SU-DHL-6 (cell line): ENCODE data around the gene ZDHHC1.

ENCODE experiments used
- EZH2phosphoT487 ChIP-seq: fragments of 200-600 bp; sonication (generic), shearing (Covaris generic); conservative IDR thresholded peaks from 2 replicates; pipeline ENCODE4 v1.6.1; 2018; ENCODE audit warnings: mild to moderate bottlenecking, antibody characterized with exemption, low read length, moderate library complexity, mixed read lengths
- TF ChIP-seq, protein P1 (sequence below): fragments of 200-600 bp; sonication (generic); IDR thresholded peaks from one replicate; pipeline ENCODE4 v1.5.1; 2017; ENCODE audit warnings: antibody characterized with exemption, mild to moderate bottlenecking, low read length, moderate library complexity; ENCODE audit not compliant: insufficient read depth, poor library complexity, severe bottlenecking

DNA sequence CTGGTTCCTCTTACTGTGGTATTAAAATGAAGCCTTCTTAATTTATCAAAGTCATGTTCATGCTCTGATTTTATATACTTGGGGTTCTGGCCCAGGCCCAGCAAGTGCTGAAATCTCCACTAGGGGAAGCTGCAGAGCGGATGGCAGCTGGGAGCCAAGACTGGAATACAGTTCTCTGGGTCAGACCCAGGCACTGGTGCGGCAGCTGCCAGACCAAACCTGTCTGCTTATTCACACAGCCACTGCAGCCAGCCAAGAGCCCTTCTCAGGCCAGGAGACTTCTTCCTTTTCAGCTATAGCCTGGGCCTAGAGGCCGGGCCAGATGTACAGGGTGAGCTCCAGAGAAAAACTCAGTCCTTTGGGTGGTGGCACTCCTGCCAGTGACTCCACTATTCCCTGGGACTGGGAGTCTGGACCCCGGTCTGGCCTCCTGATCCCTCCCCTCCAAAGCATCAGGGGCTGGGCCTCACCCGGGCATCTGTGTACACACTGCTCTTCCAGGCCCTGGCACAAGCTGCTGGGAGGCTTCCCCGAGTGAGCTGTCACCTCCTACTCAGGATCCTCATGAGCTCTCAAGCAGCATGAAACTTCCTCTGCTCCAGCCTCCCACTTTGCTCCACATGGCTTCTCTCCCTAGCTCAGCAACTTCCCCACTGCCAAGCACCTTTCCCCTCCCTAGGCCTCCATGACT is 40.3 kb upstream of the ZDHHC1 start:
- no peak for TF ChIP-seq EZH2phosphoT487
- TF ChIP-seq, protein P1, sequence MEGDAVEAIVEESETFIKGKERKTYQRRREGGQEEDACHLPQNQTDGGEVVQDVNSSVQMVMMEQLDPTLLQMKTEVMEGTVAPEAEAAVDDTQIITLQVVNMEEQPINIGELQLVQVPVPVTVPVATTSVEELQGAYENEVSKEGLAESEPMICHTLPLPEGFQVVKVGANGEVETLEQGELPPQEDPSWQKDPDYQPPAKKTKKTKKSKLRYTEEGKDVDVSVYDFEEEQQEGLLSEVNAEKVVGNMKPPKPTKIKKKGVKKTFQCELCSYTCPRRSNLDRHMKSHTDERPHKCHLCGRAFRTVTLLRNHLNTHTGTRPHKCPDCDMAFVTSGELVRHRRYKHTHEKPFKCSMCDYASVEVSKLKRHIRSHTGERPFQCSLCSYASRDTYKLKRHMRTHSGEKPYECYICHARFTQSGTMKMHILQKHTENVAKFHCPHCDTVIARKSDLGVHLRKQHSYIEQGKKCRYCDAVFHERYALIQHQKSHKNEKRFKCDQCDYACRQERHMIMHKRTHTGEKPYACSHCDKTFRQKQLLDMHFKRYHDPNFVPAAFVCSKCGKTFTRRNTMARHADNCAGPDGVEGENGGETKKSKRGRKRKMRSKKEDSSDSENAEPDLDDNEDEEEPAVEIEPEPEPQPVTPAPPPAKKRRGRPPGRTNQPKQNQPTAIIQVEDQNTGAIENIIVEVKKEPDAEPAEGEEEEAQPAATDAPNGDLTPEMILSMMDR: no peak
